Measurements from ENCODE around the gene OLFM1.

DNA sequence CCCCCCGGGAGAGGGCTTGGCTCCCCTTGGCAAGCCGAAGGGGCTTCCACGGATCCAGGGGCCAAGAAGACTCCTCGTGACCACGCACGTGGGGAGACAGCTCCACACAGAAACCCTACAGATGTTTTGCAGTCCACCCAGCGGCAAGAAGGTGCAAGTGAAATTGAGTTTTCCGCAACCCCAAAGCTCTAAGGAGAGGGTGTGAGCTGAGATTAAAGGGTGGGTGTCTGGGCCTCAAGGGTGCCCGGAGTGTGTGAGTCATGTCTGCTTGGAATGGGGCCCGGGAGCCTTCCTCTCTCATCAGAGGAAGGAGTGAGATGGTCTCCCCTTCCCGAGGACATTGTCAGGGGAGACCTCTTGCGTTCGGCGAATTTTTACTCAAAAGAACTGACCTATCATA, 79.1 kb downstream of the OLFM1 start:
- TF ChIP-seq POLR2A (IDR thresholded peaks at IDR 0.05) (no peak), CTCF (IDR thresholded peaks at IDR 0.05) (no peak)

All from right lobe of liver (tissue), 4 donors.